OCI-LY1 (cell line): ENCODE results near the gene TBX1.

Experiments used
- CTCF ChIP-seq: fragments of 200-600 bp; sonication (generic), shearing (Covaris generic); IDR thresholded peaks from 2 replicates; pipeline ENCODE4 v1.5.1; 2017; ENCODE audit warnings: mild to moderate bottlenecking, antibody characterized with exemption, low read length, moderate library complexity, mixed read lengths
- EZH2 ChIP-seq: fragments of 200-600 bp; sonication (generic), shearing (Covaris generic); IDR thresholded peaks from 2 replicates; pipeline ENCODE4 v1.8.0; 2017; ENCODE audit warnings: borderline replicate concordance, mixed run types, mild to moderate bottlenecking, antibody characterized with exemption, low read length, moderate library complexity, mixed read lengths

GRCh38 chr22:19743651-19744050 is 16.9 kb upstream of the TBX1 start:
- TF ChIP-seq CTCF: no peak
- no peak for TF ChIP-seq EZH2
